H1 (cell line): ENCODE data around the gene HMGN1. TPM values are rescaled to one million over a fixed set of nuclear protein-coding genes. Genes with fewer than 3 reads are reported as not detected.

ENCODE experiments used
- CBX5 ChIP-seq: fragments of 300-800, 300-1000 bp; sonication (generic); IDR thresholded peaks from 2 replicates; pipeline ENCODE4 v1.7.1; 2016; ENCODE audit warnings: antibody characterized with exemption, low read length, low read depth
- CHD1 ChIP-seq: IDR thresholded peaks from 2 replicates; pipeline ENCODE4 v1.6.1; 2012; ENCODE audit warnings: low read depth, low read length, improper control_type of control experiment
- CHD7 ChIP-seq: fragments of 300-600 bp; sonication (generic); IDR thresholded peaks from 2 replicates; pipeline ENCODE4 v1.7.1; 2012; ENCODE audit warnings: low read length, moderate library complexity, mild to moderate bottlenecking, inconsistent platforms; ENCODE audit not compliant: insufficient replicate concordance
- EP300 ChIP-seq, 2 experiments: IDR thresholded peaks; 1 replicate in 1 of 2; 2 replicates in 1 of 2; pipeline ENCODE4 v1.6.1; 2011 to 2012; ENCODE audit warnings: low read depth in 2 of 2, low read length in 2 of 2, mild to moderate bottlenecking in 2 of 2, borderline replicate concordance in 1 of 2, inconsistent platforms in 1 of 2, moderate library complexity in 1 of 2
- EZH2 ChIP-seq: fragments of 200-600 bp; sonication (generic); IDR thresholded peaks from 2 replicates; pipeline ENCODE4 v1.7.1; 2012; ENCODE audit warnings: low read depth, mild to moderate bottlenecking, moderate library complexity, low read length, inconsistent platforms; ENCODE audit not compliant: severe bottlenecking
- HDAC2 ChIP-seq, 2 experiments: fragments of 300-600 bp in 1 of 2; sonication (generic) in 1 of 2; IDR thresholded peaks; 2 replicates each; pipeline ENCODE4 v1.6.1; 2011 to 2012; ENCODE audit warnings: low read depth in 2 of 2, low read length in 2 of 2, mild to moderate bottlenecking in 2 of 2, moderate library complexity in 2 of 2, borderline replicate concordance in 1 of 2, inconsistent platforms in 1 of 2
- MAFK ChIP-seq: IDR thresholded peaks from 2 replicates; pipeline ENCODE4 v1.6.1; 2012; ENCODE audit warnings: low read depth, mild to moderate bottlenecking, improper control_type of control experiment, low read length
- POLR2A ChIP-seq, 2 experiments: IDR thresholded peaks; 1 replicate in 1 of 2; 2 replicates in 1 of 2; pipeline ENCODE4 v1.6.1; 2011; ENCODE audit warnings: low read depth in 2 of 2, low read length in 2 of 2, mild to moderate bottlenecking in 2 of 2; ENCODE audit errors: control extremely low read depth in 1 of 2
- TAF1 ChIP-seq: IDR thresholded peaks from 2 replicates; pipeline ENCODE4 v1.6.1; 2011; ENCODE audit warnings: mild to moderate bottlenecking, low read depth, low read length
- polyA plus RNA-seq, 7 experiments: library from polyadenylated mRNA; depleted of rRNA in 3 of 7; stranded (reverse) in 5 of 7; unstranded in 2 of 7; fragments of >200 nt in 5 of 7; fragments of 200-250 nt in 2 of 7; gene quantifications; 1 replicate in 5 of 7; 2 replicates in 1 of 7; 4 replicates in 1 of 7; pipeline versions ENCODE4 v1.2.1 to v1.2.3, GENCODE V29; 2011 to 2013; ENCODE audit warnings: missing spikeins in 2 of 7, mixed read lengths in 2 of 7
- total RNA-seq: library from RNA; stranded (reverse); fragmentation: NEBNext Ultra II Directional; extraction: Animal tissue kit (Norgen Biotek cat#: 25700); gene quantifications from 2 replicates; pipeline ENCODE4 v1.2.1, GENCODE V29; 2021

Gene HMGN1
- total and polyA plus RNA-seq, 2 of the 8 experiments (the other 6 are each of a cell fraction or from before 2014, with no cell fraction given): 279 to 505 TPM

GRCh38 chr21:39314143-39315027 is 34.5 kb downstream of the HMGN1 start (continued):
- TF ChIP-seq CHD7: no peak
- no peak for TF ChIP-seq CHD1
- no peak for TF ChIP-seq CBX5
- no peak for TF ChIP-seq EZH2
- TF ChIP-seq HDAC2 (IDR thresholded peaks at IDR 0.05; ENCODE audit: borderline replicate concordance in 1 of 2, low read depth in 2 of 2, low read length in 2 of 2): no peak
- TF ChIP-seq MAFK: no peak
- TF ChIP-seq TAF1: no peak; the same call in 1 of the 2 replicates
- no peak for TF ChIP-seq EP300 (IDR thresholded peaks at IDR 0.05; ENCODE audit: borderline replicate concordance in 1 of 2, low read depth in 2 of 2, low read length in 2 of 2)
- TF ChIP-seq POLR2A (IDR thresholded peaks at IDR 0.05; ENCODE audit: control extremely low read depth in 1 of 2, low read depth in 2 of 2, low read length in 2 of 2): peak in 1 of 2 experiments; percentile 78; a peak in 1 of 3 replicates
